H1 (cell line): Measurements from ENCODE around the gene BTRC. TPM values are rescaled to one million over a fixed set of nuclear protein-coding genes. Genes with fewer than 3 reads are reported as not detected.

Experiments used
- CBX5 ChIP-seq: fragments of 300-800, 300-1000 bp; sonication (generic); IDR thresholded peaks from 2 replicates; pipeline ENCODE4 v1.7.1; 2016; ENCODE audit warnings: antibody characterized with exemption, low read length, low read depth
- CBX8 ChIP-seq: fragments of 300-800, 300-1000 bp; sonication (generic); IDR thresholded peaks from 2 replicates; pipeline ENCODE4 v1.7.1; 2016; ENCODE audit warnings: low read depth, low read length, borderline replicate concordance
- CHD7 ChIP-seq: fragments of 300-600 bp; sonication (generic); IDR thresholded peaks from 2 replicates; pipeline ENCODE4 v1.7.1; 2012; ENCODE audit warnings: low read length, moderate library complexity, mild to moderate bottlenecking, inconsistent platforms; ENCODE audit not compliant: insufficient replicate concordance
- EP300 ChIP-seq, 2 experiments: IDR thresholded peaks; 1 replicate in 1 of 2; 2 replicates in 1 of 2; pipeline ENCODE4 v1.6.1; 2011 to 2012; ENCODE audit warnings: low read depth in 2 of 2, low read length in 2 of 2, mild to moderate bottlenecking in 2 of 2, borderline replicate concordance in 1 of 2, inconsistent platforms in 1 of 2, moderate library complexity in 1 of 2
- JUND ChIP-seq: IDR thresholded peaks from 2 replicates; pipeline ENCODE4 v1.6.1; 2011; ENCODE audit warnings: mild to moderate bottlenecking, improper control_type of control experiment, low read length
- MAX ChIP-seq: IDR thresholded peaks from 2 replicates; pipeline ENCODE4 v1.6.1; 2012; ENCODE audit warnings: inconsistent platforms
- POLR2A ChIP-seq, 2 experiments: IDR thresholded peaks; 1 replicate in 1 of 2; 2 replicates in 1 of 2; pipeline ENCODE4 v1.6.1; 2011; ENCODE audit warnings: low read depth in 2 of 2, low read length in 2 of 2, mild to moderate bottlenecking in 2 of 2; ENCODE audit errors: control extremely low read depth in 1 of 2
- RNF2 ChIP-seq: fragments of 200-900, 300-1000 bp; sonication (generic); IDR thresholded peaks from 2 replicates; pipeline ENCODE4 v1.7.1; 2016; ENCODE audit warnings: borderline replicate concordance, low read depth, mild to moderate bottlenecking, antibody characterized with exemption, low read length; ENCODE audit not compliant: poor library complexity, severe bottlenecking; ENCODE audit errors: missing control alignments
- SAP30 ChIP-seq: fragments of 300-600 bp; sonication (generic); IDR thresholded peaks from 2 replicates; pipeline ENCODE4 v1.7.1; 2012; ENCODE audit warnings: low read length, moderate library complexity, mild to moderate bottlenecking, inconsistent platforms; ENCODE audit not compliant: insufficient read depth, insufficient replicate concordance
- TAF7 ChIP-seq: optimal IDR thresholded peaks from 2 replicates; pipeline ENCODE3; 2011; ENCODE audit warnings: low read depth, mild to moderate bottlenecking, inconsistent platforms, low read length, moderate library complexity, borderline replicate concordance
- polyA plus RNA-seq, 7 experiments: library from polyadenylated mRNA; depleted of rRNA in 3 of 7; stranded (reverse) in 5 of 7; unstranded in 2 of 7; fragments of >200 nt in 5 of 7; fragments of 200-250 nt in 2 of 7; gene quantifications; 1 replicate in 5 of 7; 2 replicates in 1 of 7; 4 replicates in 1 of 7; pipeline versions ENCODE4 v1.2.1 to v1.2.3, GENCODE V29; 2011 to 2013; ENCODE audit warnings: missing spikeins in 2 of 7, mixed read lengths in 2 of 7
- total RNA-seq: library from RNA; stranded (reverse); fragmentation: NEBNext Ultra II Directional; extraction: Animal tissue kit (Norgen Biotek cat#: 25700); gene quantifications from 2 replicates; pipeline ENCODE4 v1.2.1, GENCODE V29; 2021

The BTRC gene
- total and polyA plus RNA-seq, 2 of the 8 experiments (the other 6 are each of a cell fraction or from before 2014, with no cell fraction given), result 9.9 to 24.7 TPM

GRCh38 chr10:101394524-101395133 lies 40.7 kb downstream of the BTRC start (continued):
- TF ChIP-seq CHD7 (no peak), CBX8 (no peak), SAP30 (no peak), MAX (no peak), TAF7 (no peak), JUND (no peak), CBX5 (no peak), RNF2 (no peak), EP300 (IDR thresholded peaks at IDR 0.05; ENCODE audit: borderline replicate concordance in 1 of 2, low read depth in 2 of 2, low read length in 2 of 2) (no peak), POLR2A (IDR thresholded peaks at IDR 0.05; ENCODE audit: control extremely low read depth in 1 of 2, low read depth in 2 of 2, low read length in 2 of 2) (no peak)
